Measurements from ENCODE around the gene DNAJC12.
"Not testable (repeated sequence)": the region's sequence is repeated elsewhere in the genome, so short reads cannot be mapped to it uniquely, and the experiment has no call there.

The DNAJC12 gene

DNA sequence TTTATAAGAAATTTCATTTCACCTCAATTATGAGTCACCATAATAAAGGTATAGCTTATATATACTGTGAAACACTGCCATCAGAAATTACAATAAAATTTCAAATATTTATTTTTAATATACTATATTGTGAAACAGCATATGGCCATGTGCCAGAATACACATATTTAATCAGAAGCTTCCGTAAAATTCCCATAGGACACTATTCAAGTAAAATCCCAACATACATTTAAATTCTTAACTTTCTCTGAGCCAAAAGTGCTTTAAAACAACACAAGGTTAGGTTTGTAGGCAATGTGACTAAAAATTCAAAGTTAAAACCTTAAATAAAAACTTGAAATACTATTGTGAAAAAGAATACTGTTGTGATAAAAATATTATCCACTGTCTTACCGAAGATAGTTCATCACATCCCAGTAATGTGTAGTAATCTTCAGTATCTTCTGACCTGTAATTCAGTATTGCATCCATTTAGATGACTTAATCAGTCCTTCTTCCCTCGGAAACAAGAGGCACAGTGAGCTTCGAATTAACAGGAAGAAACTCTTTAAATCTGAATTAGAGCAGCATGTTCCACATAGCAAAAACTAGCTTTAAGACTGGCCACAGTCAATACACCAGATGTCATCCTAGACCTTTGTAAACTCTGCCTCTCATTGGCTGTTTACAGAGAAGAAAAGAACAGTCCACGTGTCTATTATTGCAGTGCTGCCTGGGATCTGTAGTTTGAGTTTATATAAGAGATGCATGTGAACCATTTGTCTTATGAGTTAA, at the start of gene DNAJC12:
DNAJC12 (minus strand) TSS at position 648 of the 774 bp plus-strand sequence; CDS start at position 471, 177 bp downstream.
- DNase-seq (ENCODE audit: low read depth, low spot score) = peak; percentile 36

GRCh38 chr10:67884842-67885670, 47.1 kb upstream of the DNAJC12 start:
- no peak for DNase-seq (ENCODE audit: low read depth, low spot score)

- peak; percentile 87 for DNase-seq (ENCODE audit: low read depth, low spot score)
Observed at GRCh38 chr10:67884313-67884841, 46.4 kb upstream of the DNAJC12 start, which contains the start of gene SIRT1. SIRT1 (plus strand) TSS chr10:67884656; CDS start chr10:67884722, 66 bp downstream.

GRCh38 chr10:67883710-67884312, 45.8 kb upstream of the DNAJC12 start:
- DNase-seq (ENCODE audit: low read depth, low spot score) = no peak

- no peak for DNase-seq (ENCODE audit: low read depth, low spot score)
Observed at GRCh38 chr10:67878133-67878532, 40.1 kb upstream of the DNAJC12 start.

- not testable (repeated sequence) for DNase-seq (ENCODE audit: low read depth, low spot score)
Observed at GRCh38 chr10:67877421-67877820, 39.4 kb upstream of the DNAJC12 start.

- DNase-seq (ENCODE audit: low read depth, low spot score) = no peak
Observed at GRCh38 chr10:67875340-67876238, 37.6 kb upstream of the DNAJC12 start.

DNA sequence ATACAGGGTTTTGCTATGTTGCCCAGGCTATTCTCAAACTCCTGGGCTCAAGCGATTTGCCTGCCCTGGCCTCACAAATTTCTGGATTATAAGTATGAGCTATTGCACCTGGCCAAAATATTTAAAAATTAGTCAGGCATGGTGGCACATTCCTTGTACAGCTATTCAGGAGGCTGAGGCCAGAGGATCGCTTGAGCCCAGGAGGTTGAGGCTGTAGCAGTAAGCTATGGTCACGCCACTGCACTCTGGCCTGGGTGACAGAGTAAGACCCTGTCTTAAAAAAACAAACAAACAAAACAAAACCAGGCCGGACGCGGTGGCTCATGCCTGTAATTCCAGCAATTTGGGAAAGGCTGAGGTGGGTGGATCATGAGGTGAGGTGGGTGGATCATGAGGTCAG, 32.0 kb upstream of the DNAJC12 start:
- no peak for DNase-seq (ENCODE audit: low read depth, low spot score)

DNA sequence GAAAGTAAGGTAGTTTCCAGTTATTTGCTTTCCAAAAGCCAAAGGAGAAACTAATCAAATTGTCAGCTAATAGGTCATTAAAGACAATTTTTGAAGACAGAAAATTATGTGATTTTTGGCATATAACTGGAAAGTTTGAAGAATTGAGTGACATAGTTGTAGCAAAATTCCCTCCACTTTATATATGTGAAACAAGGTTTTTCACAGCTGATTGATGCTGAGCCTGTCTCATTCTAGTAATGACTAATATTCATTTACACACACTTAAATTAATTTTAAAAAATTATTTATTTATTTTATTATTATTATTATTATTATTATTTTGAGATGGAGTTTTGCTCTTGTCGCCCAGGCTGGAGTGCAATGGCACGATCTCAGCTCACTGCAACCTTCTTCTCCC, 30.1 kb upstream of the DNAJC12 start:
- DNase-seq (ENCODE audit: low read depth, low spot score) = no peak

- no peak for DNase-seq (ENCODE audit: low read depth, low spot score)
Observed at GRCh38 chr10:67864607-67865371, 26.8 kb upstream of the DNAJC12 start.

GRCh38 chr10:67863094-67863493, 25.1 kb upstream of the DNAJC12 start:
- DNase-seq (ENCODE audit: low read depth, low spot score) = no peak

DNA sequence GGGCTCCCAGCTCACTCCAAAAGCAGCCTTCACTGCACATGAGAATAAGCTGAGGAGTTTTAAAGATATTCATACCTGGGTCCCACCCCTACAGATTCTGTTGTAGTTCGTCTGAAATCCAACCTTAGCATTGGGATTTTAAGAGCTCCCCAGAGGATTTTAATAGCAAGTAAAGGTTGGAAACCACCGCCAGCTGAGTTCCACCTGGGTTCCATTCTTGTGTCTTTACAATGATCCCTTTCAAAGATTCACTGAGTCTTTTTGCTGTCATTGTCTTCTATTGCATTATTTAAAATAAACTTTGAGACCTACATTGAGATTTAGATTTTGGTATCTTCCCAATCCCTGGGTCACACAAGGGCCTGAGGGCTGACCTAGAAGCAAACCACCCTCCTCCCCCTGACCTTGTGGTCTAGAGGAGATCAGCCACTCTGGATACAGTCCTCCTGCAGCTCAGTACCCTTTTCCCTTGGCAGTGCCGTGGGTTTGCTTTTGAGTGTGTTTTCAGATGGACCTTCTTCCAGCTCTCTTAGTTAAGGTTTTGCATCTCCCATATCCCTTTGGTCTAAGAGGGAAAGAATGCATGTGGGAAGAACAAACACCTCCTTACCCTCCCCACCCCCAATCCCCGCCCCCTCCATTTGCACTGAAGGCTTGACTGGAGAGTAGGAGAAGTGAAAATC, 23.9 kb upstream of the DNAJC12 start:
- no peak for DNase-seq (ENCODE audit: low read depth, low spot score)

DNA sequence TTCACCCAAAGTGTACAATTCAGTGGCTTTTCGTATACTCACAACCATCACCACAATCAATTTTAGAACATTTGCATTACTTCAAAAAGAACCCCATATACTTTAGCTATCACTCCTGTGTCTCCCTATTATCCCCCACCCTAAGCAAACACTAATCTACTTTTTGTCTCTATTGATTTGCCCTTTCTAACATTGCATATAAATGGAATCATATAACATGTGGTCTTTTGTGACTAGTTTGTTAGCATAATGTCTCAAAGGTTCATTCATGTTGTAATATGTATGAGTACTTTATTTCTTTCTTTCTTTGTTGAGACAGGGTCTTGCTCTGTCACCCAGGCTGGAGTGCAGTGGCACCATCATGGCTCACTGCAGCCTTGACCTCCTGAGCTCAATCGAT, 21.0 kb upstream of the DNAJC12 start:
- DNase-seq (ENCODE audit: low read depth, low spot score) = no peak

- no peak for DNase-seq (ENCODE audit: low read depth, low spot score)
Observed at GRCh38 chr10:67853512-67853911, 15.5 kb upstream of the DNAJC12 start.

DNA sequence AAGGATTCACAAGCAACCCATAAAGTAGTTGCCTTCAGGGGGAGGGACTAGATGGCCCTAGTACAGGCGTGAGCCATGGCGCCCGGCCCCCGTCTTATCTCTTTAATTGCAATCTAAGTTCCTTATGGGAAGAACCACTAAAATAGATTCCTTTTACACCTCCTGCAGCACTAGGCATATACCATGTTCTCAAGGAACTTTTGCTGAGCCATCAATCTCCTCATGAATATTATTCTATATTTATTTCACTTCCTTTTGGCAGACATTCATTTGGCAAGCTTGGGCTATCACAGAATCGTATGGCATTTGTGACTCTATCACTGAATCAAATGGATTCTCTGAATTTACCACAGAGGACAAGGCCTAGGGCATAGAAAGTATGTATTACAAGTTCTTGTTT, 14.8 kb upstream of the DNAJC12 start:
- DNase-seq (ENCODE audit: low read depth, low spot score) = no peak

DNA sequence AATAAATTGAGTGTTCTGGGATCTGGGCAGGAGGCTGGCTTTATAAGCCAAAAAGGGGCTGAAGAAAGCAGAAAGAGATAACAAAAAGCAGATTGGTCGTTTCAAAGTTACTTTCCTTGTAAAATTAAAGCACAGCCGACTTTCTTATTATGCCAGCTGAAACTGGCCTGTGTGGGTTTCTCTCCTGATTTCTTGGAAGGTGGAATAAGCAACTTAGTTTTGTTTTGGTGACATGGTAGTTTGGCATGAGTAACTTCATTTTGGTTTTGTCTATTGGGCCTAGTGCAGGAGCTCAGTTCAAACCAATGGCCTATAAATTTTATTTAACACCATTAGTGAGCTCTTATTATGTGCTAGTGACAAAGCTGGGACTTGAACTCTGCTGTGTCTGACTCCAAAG, 13.2 kb upstream of the DNAJC12 start:
- DNase-seq (ENCODE audit: low read depth, low spot score) = no peak

DNA sequence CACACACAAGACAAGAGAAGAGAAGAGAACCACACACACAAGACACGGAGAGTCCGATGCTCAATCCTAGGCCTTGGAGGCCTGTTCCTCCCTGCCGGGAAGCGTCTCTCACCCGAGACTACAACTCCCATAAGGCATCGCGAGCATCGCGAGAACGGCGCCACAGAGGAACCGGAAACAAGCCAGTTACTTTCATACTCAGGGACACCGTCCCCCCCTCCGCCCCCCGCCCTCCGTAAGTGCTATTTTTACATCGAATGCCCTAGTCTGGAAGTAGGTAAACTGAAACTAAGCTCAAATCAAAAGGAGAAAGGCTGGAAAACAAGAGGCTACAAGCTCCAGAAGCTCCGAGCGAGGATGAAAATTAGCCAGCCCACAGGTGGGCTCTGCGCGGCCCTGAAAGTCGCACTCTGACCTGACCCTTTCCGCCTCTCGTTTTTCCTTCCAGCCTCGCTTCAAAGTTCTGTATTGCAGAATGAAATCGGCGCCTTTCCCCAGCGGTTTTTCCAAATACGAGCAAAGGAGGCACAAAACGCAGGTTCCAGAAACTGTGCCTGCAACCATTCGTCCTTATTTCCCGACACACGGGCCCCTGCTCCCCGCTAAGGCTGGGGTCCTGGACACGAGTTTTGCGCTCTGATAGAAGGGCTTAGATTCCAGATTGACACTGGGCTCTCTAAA, 11.5 kb upstream of the DNAJC12 start:
- DNase-seq (ENCODE audit: low read depth, low spot score) = peak; percentile 89

DNA sequence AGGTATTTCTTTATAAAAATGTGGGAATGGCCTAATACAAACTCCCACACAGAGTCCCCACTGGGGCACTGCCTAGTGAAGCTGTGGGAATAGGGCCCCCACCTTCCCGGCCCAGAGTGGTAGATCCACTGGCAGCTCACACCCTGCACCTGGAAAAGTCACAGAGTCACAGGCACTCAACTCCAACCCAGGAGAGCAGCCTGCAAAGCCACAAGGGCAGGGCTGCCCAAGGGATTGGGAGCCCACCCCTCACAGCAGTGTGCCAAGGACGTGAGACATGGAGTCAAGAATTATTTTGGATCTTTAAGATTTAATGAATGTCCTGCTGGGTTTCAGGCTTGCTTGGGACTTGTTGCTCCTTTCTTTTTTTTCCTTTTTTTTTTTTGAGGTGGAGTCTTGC, 5.3 kb upstream of the DNAJC12 start:
- DNase-seq (ENCODE audit: low read depth, low spot score) = no peak

- no peak for DNase-seq (ENCODE audit: low read depth, low spot score)
Observed at GRCh38 chr10:67841737-67842136, 3.7 kb upstream of the DNAJC12 start.

Data from smooth muscle cell of the brain vasculature (primary cell).